ENCODE results near the gene RDM1.

Gene RDM1

DNA sequence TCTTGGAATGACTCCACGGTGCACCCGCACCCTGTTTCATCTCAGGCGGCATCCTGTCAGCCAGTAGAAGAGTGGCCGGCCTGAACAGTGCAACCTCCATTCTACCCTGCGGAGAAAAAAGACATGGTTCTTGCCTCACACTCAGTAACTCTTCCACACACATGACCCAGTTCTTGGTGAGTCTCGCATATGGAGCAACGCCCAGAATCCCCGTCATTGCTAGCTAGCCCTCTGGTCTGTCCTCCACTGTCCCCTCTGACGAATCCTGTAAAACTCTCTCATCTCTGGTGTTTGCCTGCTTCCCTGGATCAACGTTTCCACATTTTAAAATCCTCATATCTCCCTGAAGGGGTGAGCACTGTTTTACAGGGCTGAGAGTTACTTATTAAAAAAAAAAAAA lies 4.2 kb upstream of the RDM1 start:
- no peak for DNase-seq (ENCODE audit: low read depth in 2 of 2)

DNA sequence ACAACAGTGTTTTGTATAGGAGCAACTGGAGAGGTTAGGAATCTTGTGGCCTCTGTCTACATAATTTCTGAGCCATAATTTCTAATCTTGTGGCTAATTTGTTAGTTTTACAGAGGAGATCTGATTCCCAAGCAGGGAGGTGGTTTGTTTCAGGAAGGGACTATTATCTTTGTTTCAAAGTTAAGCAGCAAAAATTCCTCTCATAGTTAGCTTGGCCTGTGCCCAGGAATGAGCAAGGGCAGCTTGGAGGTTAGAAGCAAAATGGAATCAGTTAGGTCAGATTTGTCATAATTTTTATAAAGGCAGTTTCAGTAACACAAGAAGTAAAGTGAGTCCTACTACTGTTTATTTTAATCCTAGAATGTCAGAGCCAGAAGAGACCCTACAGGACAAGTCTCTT lies 2.0 kb upstream of the RDM1 start:
- DNase-seq (ENCODE audit: low read depth in 2 of 2) = no peak

DNA sequence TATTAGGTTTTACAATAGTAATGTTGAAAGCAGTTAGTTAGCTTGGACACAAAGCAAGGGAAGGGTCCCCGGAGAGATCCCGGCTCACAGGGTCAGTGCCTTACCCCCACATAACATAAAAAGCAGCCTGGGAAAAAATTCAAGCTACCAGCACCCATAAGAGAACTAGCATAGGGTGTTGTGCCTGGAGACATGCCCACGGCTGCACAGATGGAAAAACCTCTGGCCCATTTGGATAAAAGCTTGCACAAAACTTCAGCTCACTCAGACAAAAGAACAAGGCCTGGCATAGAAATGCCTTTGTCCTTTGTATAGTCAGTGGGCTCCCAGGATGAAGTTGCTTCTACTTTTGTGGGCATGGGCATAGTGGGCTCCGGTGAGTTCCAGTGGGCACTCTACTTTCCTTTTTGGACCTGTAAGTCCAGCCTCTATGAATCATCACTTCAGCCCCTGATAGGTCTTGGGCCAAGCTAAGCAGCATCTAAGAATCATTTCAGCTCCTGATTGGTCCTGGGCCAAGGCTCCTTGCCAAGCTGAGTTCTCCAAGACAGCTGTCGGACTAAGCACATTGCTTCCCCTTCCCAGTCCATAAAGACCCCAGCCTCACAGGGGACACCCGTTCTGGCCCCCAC lies 1.3 kb upstream of the RDM1 start:
- DNase-seq (ENCODE audit: low read depth in 2 of 2) = no peak

DNA sequence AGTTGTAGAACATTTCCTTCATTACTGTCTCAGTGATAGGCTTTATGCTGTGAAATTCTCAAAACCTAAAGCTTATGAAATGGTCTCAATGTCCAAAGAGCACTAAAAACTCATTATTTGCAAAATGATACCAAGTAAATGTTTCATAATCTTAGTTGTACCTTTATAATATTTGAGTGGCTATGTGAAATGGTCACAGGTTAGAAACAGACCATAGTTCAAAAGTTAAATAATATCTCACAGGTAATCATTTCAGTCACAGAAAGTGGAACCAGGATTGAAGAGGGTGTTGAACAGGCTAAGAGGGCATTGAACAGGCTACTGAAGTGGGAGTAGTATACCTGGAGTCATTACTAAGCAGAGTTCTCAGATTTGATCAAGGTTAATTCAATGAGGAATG lies 2.9 kb downstream of the RDM1 start:
- DNase-seq (ENCODE audit: low read depth in 2 of 2) = no peak

DNA sequence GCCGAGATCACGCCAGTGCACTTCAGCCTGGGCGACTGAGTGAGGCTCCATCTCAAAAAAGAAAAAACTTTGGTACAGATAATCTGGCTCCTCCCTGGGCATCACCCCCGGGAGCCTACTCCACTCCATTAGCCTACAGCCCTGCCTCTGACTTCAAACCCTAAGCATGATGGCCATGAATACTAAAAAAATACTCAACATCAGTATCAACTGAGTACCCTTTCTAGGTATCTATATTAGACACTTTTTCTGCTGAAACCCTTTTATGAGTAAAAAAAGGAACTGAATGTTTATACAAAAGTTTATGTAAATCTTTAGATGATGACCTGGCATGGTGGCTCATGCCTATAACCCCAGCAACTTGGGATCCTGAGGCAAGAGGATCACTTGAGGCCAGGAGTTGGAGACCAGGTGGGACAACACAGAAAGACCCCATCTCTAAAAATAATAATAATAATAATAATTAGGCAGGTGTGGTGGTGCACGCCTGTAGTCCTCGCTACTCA lies 6.9 kb downstream of the RDM1 start:
- DNase-seq (ENCODE audit: low read depth in 2 of 2) = no peak

DNA sequence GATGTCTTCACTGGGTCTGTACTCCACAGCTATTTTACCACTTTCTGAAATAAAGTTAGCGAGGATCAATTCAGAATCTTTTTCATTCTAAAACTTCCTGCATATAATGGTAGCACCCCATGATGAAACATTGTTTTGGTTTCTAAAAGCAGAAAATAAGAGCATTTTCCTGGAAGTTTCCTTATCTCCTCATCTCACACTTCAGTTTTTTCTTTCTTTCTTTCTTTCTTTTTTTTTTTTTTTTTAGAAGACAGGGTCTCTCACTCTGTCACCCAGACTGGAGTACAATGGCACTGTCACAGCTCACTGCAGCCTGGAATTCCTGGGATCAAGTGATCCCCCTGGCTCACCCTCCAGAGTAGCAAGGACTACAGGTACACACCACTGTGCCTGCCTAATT lies 10.3 kb downstream of the RDM1 start:
- no peak for DNase-seq (ENCODE audit: low read depth in 2 of 2)

DNA sequence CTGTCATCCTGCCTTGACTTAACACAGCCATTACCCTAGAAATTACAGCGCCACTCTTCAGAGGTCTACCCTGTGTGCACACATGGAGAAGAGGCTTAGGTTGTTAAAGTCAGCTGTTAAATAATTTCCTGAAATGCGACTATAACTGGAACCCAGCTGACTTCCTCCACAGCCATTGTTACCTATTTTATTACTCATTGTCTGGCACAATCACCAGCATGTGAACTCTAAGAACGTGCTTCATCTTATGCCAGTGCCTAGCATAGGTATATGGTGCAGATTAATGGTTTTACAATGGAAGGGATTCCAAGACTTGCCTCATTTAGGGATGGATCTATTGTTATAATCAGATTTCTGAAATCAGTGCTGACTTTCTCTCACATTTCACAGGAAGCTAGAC lies 11.9 kb downstream of the RDM1 start:
- no peak for DNase-seq (ENCODE audit: low read depth in 2 of 2)

DNA sequence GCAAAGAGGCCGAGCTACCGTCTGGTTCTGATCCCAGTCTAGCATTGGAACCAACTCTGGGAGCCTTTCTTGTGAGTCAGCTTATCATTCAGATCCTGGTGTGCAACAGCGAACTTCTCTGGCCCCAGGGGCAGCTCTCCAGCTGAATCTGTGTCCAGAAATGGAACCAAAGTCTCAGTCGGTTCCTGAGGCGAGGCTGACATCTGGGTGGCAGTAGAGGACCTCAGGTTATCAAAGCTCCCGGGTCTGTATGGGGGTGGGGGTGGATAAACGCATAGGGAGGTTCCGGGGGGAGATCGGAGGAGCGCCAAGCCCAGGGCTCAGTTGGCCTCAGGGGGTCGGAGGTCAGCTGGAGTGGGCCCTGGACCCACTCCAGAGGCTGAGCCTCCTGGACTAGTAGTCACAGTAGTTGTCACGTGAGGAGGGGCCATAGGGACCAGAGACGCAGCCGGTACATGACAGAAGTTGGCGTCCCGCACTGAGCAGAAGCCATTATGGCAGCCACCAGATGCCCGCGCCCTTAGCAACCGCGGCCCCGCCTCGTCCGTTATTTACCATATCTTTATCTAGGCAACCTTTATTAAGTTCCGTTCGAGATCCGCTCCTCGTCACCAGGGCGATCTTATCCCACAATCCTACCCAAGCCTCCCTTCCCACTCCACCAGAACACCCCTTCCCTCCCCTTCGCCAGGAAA lies 12.9 kb downstream of the RDM1 start:
- no peak for DNase-seq (ENCODE audit: low read depth in 2 of 2)

DNA sequence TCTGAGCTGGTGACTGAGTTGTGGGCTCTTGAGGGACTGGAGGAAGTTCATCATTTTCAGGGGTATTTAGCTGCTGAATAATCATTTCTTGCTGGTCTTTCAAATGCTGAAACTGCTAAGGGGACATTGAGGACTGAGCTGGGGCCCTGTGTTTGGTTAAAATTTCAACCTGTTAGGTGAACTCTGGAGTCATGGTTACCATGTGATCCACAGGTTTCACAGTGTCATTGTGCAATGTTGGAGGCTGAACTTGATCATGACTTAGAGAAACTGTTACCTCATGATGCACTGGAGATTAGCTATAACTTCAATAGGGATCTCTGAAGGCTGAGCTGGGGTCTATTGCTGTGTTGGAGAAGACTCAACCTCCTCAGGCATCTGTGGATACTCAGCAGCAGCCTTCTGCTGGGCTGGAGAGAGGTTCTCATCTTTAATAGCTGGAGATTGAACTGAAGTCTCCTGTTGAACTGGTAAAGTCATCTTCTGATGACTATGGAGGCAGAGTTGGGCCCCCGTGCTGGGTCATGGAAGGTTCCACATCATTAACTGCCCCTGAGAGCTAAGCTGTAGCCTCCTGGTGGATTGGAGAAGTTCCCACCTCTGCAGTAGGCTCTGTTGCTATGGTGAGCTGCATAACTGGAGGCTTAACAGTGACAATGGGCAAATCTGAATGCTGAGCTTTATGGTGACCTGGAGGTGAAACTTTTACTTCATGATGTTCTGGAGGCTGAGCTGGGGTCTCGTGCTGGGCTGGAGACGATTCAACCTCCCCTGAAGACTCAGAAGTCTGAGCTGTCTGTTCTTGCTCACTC lies 15.2 kb downstream of the RDM1 start:
- DNase-seq (ENCODE audit: low read depth in 2 of 2) = no peak

DNA sequence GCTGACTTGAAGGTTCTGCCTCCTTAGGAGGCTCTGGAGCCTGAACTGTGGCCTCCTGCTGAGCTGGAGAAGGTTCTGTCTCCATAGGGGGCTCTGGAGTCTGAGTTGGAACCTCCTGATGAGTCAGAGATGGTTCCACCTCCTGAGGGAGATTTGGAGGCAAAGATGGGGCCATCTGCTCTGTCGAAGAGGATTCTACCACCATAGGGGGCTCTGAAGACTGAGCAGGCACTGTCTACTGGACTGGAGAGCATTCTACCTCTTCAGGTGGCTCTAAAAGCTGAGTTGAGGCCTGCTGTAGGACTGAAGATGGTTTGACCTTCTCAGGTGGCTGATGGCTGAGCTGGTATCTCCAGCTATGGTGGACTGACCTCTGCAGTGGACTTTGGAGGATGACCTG lies 16.2 kb downstream of the RDM1 start:
- no peak for DNase-seq (ENCODE audit: low read depth in 2 of 2)

DNA sequence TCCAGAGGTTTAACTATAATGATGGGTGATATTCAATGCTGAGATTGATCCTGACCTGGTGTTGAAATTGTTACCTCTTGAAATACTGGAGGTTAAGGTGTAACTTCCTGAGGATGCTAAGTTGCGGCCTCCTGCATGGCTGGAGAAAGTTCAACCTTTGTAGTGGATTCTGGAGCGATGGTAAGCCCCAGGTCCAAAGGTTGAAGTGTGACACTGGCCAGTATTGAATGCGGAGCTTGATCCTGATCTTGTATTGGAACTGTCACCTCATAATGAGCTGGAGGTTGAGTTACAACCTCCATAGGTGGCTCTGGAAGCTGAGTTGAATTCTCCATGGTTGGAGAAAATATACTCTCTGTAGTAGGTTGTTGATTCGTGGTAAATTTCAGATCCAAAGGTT lies 17.0 kb downstream of the RDM1 start:
- no peak for DNase-seq (ENCODE audit: low read depth in 2 of 2)

DNA sequence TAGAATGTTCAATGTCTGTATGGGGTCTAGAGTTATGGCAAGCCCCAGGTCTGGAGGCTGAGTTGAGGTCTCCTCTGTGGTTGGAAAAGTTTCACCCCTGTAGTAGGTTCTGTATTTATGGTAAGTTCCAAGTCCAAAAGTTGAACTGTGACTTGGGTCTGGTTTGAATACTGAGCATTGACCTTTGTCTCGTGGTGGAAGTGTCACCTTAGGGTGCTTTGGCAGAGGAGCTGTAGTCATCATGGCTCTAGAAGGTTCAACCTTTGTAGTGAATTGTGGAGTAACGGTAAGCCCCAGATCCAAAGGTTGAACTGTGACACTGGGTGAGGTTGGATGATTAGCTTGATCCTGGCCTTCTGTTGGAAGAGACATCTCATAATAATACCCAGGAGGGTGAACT lies 17.6 kb downstream of the RDM1 start:
- no peak for DNase-seq (ENCODE audit: low read depth in 2 of 2)

DNA sequence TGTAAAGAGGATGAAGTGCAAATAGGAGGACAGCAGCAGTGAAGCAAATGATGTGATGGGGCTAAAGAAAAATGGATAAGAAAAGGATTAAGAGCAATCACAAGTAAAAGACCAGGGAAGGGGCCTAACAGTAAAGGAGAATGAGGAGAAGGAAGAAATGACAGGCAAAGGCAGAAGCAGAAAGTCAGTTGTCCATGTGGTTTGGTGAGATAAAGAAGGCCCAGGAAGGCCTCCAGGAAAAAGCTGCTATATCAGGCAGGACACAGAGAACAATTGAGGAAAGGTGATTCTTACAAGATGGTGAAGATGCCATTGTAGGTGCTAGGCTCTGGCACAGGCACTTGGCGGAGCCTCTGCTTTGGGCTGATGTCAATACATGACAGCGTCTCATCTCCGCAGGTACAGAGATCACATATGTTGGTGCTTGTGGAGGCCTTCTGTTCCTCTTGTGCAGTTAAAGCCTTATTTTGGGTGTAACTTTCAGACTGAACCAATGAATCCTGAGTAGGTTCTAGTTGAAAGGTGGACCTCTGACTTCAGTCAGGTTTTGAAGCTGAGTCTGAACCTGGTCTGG lies 18.1 kb downstream of the RDM1 start:
- no peak for DNase-seq (ENCODE audit: low read depth in 2 of 2)

DNA sequence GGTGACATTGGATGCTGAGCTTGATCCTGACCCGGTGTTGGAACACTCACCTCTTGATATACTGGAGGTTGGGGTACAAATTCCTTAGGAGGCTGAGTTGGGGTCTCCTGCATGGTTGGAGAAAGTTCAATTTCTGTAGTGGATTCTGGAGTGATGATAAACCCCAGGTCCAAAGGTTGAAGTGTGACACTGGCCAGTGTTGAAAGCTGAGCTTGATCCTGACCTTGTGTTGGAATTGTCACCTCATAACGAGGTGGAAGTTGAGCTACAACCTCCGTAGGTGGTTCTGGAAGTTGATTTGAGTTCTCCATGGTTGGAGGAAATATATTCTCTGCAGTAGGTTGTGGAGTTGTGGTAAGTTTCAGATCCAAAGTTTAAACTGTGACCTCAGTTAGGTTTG lies 21.2 kb downstream of the RDM1 start:
- DNase-seq (ENCODE audit: low read depth in 2 of 2) = no peak

DNA sequence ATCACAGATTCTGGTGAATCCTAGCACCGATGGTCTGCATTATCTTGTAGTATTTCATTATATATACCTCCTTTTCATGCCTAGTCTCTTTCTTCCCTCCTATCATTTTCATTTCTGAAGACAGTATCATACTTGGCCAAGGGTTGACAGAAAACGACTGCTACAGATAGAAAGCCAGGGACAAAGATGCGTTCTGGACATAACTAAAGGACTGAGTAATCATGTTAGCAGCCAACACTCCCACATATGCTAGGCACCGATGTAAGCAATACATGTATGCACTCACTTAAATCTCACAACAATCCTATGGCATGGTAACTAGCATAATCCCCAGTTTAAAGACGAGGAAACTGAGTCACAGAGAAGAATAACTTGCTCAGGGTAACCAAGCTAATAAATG lies 22.9 kb downstream of the RDM1 start:
- no peak for DNase-seq (ENCODE audit: low read depth in 2 of 2)

DNA sequence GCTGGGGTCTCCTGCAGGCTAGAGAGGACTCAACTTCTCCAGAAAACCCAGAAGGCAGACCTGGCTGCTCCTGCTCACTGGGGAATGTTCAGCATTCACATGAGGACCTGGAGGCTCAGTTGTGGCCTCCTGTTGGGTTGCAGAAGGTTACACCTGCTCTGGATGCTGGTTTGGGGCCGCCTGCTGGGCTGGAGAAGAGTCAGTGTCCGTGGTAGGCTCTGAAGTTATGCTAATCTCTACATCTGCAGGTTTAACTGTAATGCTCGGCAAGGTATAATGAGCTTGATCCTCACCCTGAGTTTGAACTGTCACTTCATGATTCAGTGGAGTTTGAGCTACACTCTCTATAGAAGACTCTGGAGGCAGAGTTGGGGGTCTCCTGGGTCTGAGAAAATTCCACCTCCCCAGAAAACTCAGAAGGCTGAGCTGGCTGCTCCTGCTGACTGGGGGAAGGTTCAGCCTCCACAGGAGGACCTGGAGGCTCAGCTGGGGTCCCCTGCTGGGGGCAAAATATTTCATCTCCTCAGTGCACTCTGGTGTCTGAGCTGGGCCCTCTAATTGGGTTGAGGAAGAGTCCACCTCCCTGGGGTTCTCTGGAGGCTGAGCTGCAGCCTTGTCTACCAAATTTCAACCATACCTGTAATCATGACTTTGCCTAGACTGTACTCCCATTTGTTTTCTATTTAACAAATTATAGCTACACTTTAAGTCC lies 23.5 kb downstream of the RDM1 start:
- DNase-seq (ENCODE audit: low read depth in 2 of 2) = no peak

DNA sequence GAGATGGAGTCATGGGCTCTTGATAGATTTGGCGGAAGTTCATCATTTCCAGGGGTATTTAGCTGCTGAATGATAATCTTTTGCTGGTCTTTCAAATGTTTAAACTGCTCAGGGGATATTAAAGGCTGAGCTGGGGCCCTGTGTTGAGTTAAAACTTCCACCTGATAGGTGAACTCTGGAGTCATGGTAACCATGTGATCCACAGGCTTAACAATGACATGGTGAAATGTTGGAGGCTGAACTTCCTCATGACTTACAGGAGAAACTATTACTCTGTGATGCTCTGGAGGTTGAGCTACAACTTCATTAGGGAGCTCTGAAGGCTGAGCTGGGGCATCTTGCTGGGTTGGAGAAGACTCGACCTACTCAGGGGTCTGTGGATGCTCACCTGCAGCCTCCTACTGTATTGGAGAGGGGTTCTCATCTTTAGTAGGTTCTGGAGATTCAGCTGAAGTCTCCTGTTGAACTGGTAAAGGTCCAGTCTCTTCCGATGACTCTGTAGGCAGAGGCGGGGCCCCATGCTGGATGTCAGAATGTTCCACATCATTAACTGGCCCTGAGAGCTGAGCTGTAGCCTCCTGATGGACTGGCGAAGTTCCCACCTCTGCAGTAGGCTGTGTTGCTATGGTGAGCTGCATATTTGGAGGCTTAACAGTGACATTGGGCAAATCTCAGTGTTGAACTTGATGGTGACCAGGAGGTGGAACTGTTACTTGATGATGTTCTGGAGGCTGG lies 24.2 kb downstream of the RDM1 start:
- no peak for DNase-seq (ENCODE audit: low read depth in 2 of 2)

DNA sequence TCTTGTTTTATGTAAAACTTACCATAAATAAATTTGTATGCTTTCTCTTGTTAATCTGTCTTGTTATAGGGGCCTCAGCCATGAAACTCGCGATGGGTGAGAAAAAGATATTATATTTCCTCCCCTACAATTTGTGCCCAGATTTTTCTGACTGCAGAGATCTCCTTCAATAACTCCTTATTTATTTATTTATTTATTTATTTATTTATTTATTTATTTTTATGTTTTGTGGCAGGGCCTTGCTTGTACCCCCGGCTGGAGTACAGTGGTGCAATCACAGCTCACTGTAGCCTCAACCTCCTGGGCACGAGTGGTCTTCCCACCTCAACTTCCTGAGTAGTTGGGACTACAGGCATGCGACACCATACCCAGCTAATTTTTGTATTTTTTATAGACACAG lies 27.1 kb downstream of the RDM1 start:
- no peak for DNase-seq (ENCODE audit: low read depth in 2 of 2)

DNA sequence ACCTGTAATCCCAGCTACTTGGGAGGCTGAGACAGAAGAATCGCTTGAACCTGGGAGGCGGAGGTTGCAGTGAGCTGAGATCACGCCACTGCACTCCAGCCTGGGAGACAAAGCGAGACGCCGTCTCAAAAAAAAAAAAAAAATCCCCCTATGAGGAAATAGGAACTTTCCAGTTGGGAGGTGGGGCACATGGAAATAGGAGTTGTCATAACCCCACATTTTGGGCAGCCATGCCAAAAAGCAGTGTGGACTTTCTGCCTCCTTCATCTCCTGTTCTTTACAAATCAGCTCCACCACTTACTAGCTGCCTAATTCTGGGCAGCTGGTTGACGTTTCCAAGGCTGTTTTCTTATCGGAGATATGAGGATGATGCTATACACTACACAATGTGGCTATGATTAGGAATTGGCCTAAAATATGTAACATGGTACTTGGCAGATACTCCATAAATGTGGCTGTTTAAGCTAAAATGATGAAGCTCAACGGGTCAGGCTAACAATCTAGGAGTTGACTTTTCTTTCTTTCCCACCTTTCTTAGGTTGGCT lies 28.9 kb downstream of the RDM1 start:
- DNase-seq (ENCODE audit: low read depth in 2 of 2) = no peak

DNA sequence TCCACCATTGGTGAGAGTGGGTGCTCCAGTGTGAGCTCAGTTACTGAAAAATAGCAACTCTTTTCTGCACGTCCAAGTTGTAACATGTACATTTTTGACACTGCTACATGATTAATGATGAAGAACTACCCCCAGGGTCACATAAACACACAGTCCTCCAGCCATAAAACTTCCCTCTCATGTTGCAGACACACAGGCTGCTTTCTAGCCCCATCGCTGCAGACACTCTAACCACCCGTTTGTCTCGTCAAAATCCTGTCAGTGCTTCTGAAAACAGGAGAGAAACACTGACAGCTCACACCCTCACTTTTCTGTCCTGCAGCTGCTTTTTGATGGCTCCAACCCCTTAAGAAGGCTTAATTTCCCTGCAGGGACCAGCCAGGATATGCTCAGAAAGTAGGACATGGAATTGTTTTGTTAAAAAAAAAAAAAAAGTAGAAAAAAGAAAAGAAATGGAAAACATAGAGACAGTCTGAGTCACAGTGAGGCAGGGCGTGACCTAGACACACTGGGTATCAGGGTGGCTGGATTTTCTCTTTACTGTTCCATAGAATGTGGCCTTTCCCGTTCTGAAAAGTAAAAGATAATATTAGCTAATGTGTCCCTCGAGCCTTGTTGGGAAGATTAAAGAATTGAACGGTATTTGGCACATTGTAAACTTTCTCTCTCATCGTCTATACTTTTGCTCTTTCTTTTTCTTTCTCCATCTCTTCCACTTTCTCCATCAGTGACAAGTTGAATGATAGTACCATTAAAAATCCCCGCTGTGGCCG lies 29.7 kb downstream of the RDM1 start:
- DNase-seq (ENCODE audit: low read depth in 2 of 2) = no peak
